ENCODE results near the gene IDH3A.

The IDH3A gene

GRCh38 chr15:78164010-78164409, 14.8 kb downstream of the IDH3A start:
- H3K4me3 ChIP-seq (ENCODE audit: low read length in 2 of 2), result no peak overlapping the region
- no peaks in the 10 kb centered on the region for H3K4me1 ChIP-seq (ENCODE audit: control insufficient read depth in 2 of 2, insufficient read depth in 2 of 2, low read length in 2 of 2)
- H3K27ac ChIP-seq (ENCODE audit: low read depth in 2 of 2, low read length in 2 of 2), result no peak overlapping the region
- peaks cover 66 to 68% of the 10 kb centered on the region in 2 donors for H3K36me3 ChIP-seq (ENCODE audit: control insufficient read depth in 2 of 2, insufficient read depth in 2 of 2, low read length in 2 of 2)
- H3K9me3 ChIP-seq (ENCODE audit: control insufficient read depth in 2 of 2, low read length in 2 of 2), result no peaks in the 10 kb centered on the region
- no peak overlapping the region for H3K9ac ChIP-seq (ENCODE audit: low read depth in 1 of 2, low read length in 2 of 2)
- H3K27me3 ChIP-seq (ENCODE audit: control insufficient read depth in 2 of 2, insufficient read depth in 2 of 2, low read length in 2 of 2), result no peaks in the 10 kb centered on the region

GRCh38 chr15:78167227-78167888, 18.2 kb downstream of the IDH3A start:
- Histone ChIP-seq H3K9ac (ENCODE audit: low read depth in 1 of 2, low read length in 2 of 2) (no peak overlapping the region), H3K9me3 (ENCODE audit: control insufficient read depth in 2 of 2, low read length in 2 of 2) (no peaks in the 10 kb centered on the region), H3K27me3 (ENCODE audit: control insufficient read depth in 2 of 2, insufficient read depth in 2 of 2, low read length in 2 of 2) (no peaks in the 10 kb centered on the region), H3K4me3 (ENCODE audit: low read length in 2 of 2) (no peak overlapping the region), H3K27ac (ENCODE audit: low read depth in 2 of 2, low read length in 2 of 2) (no peak overlapping the region), H3K36me3 (ENCODE audit: control insufficient read depth in 2 of 2, insufficient read depth in 2 of 2, low read length in 2 of 2) (peaks cover 68 to 76% of the 10 kb centered on the region in 2 donors), H3K4me1 (ENCODE audit: control insufficient read depth in 2 of 2, insufficient read depth in 2 of 2, low read length in 2 of 2) (no peaks in the 10 kb centered on the region)

DNA sequence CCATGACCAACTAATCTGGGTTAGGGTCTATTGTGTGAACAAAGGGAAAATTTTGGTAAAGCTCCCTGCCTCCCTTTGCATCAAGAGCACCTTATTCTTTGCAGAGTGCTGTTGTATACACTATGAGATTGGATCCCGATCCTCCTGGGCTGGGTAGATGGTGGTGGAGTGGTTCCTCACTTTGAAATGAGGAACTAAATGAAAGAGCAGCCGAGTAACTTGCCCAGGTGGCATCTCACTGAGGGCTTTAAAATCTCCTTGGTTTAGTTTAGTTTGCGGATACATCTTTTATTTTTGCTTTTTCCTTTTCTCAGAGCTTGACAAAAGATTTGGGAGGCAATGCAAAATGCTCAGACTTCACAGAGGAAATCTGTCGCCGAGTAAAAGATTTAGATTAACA, 19.4 kb downstream of the IDH3A start:
- Histone ChIP-seq H3K27ac (ENCODE audit: low read depth in 2 of 2, low read length in 2 of 2) (no peak overlapping the region), H3K36me3 (ENCODE audit: control insufficient read depth in 2 of 2, insufficient read depth in 2 of 2, low read length in 2 of 2) (peaks cover 64 to 75% of the 10 kb centered on the region in 2 donors), H3K4me3 (ENCODE audit: low read length in 2 of 2) (no peak overlapping the region), H3K9ac (ENCODE audit: low read depth in 1 of 2, low read length in 2 of 2) (no peak overlapping the region), H3K27me3 (ENCODE audit: control insufficient read depth in 2 of 2, insufficient read depth in 2 of 2, low read length in 2 of 2) (no peaks in the 10 kb centered on the region), H3K4me1 (ENCODE audit: control insufficient read depth in 2 of 2, insufficient read depth in 2 of 2, low read length in 2 of 2) (peaks cover 0 to 1% of the 10 kb centered on the region in 2 donors), H3K9me3 (ENCODE audit: control insufficient read depth in 2 of 2, low read length in 2 of 2) (no peaks in the 10 kb centered on the region)

DNA sequence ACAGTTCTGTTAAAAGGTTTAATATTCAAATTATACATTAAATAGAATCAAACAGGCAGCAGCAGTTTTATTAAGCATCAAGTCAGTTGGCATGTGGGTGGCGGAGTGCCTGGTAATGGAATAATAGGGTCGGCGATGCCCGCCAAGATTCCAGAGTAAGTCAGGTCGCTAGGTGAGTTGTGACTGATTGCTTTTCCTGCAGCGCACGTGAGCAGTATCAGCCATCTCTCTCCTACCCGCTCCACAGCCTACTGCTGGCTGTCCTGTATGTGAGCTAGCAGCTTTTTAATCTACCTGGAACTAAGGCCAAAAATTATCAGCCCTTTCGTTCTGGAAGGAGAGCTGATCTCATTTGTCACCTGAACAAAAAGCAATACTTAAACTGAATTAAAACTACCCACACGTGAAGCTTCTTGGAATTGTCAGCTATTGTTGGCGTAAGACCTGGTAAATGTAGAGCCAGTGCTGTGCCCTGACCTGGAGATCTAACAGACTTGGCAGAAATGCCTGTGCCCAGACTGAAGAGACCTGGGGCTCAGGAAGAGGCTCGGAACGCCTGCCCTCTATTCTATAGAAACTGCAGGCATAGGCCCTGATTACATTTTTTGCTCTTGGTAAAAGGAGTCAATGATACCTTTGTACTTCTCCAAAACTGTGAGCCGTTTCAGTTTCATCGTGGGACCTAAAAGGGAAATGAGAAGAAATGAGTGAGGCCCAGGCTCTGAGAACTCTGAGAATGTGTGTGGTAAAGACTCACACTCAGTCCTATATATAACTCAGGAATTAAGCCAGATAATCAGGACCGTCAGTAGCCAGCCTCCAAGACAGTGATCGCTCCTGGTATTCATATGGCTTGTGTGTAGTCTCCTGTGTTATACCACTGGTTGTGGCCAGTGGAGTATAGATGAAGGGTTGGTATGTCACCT, 21.9 kb downstream of the IDH3A start:
- H3K27me3 ChIP-seq (ENCODE audit: control insufficient read depth in 2 of 2, insufficient read depth in 2 of 2, low read length in 2 of 2), result no peaks in the 10 kb centered on the region
- peak overlapping the region in 1 of 2 donors; percentile 38 for H3K27ac ChIP-seq (ENCODE audit: low read depth in 2 of 2, low read length in 2 of 2)
- peaks cover 45 to 57% of the 10 kb centered on the region in 2 donors for H3K36me3 ChIP-seq (ENCODE audit: control insufficient read depth in 2 of 2, insufficient read depth in 2 of 2, low read length in 2 of 2)
- H3K4me3 ChIP-seq (ENCODE audit: low read length in 2 of 2), result no peak overlapping the region
- peaks cover 4 to 8% of the 10 kb centered on the region in 2 donors for H3K4me1 ChIP-seq (ENCODE audit: control insufficient read depth in 2 of 2, insufficient read depth in 2 of 2, low read length in 2 of 2)
- H3K9me3 ChIP-seq (ENCODE audit: control insufficient read depth in 2 of 2, low read length in 2 of 2), result no peaks in the 10 kb centered on the region
- peak overlapping the region in 1 of 2 donors; percentile 1 for H3K9ac ChIP-seq (ENCODE audit: low read depth in 1 of 2, low read length in 2 of 2)

DNA sequence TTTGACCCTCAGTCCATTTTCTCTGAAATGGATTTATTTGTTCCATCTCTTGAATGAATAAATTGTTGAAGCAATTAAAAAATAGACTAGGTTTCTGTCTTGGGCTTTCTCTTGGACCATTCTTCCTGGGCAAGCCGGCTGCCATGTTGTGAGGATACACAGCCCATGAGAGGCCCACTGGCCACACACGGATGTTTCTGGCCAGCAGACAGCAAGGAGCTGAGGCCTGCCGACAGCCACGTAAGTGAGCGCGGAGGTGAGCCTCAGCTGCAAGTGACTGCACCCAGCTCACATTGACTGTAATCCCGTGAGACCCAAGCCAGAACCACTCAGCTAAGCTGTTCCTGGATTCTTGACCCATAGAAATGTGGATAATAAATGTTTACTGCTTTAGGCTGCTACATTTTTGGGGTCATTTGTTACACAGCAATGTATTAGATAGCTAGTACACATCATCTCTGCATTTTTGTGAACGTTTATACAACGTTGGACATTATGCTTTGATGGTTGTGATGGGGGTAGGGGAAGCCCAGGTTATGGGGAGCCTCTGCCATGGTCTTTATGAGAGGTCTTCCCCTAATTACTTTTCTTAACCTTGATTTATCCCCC, 22.8 kb downstream of the IDH3A start:
- peaks cover 41 to 53% of the 10 kb centered on the region in 2 donors for H3K36me3 ChIP-seq (ENCODE audit: control insufficient read depth in 2 of 2, insufficient read depth in 2 of 2, low read length in 2 of 2)
- no peak overlapping the region for H3K4me3 ChIP-seq (ENCODE audit: low read length in 2 of 2)
- no peaks in the 10 kb centered on the region for H3K9me3 ChIP-seq (ENCODE audit: control insufficient read depth in 2 of 2, low read length in 2 of 2)
- H3K27me3 ChIP-seq (ENCODE audit: control insufficient read depth in 2 of 2, insufficient read depth in 2 of 2, low read length in 2 of 2), result no peaks in the 10 kb centered on the region
- H3K27ac ChIP-seq (ENCODE audit: low read depth in 2 of 2, low read length in 2 of 2), result peak overlapping the region in 1 of 2 donors; percentile 38
- no peak overlapping the region for H3K9ac ChIP-seq (ENCODE audit: low read depth in 1 of 2, low read length in 2 of 2)
- peaks cover 4 to 8% of the 10 kb centered on the region in 2 donors for H3K4me1 ChIP-seq (ENCODE audit: control insufficient read depth in 2 of 2, insufficient read depth in 2 of 2, low read length in 2 of 2)

DNA sequence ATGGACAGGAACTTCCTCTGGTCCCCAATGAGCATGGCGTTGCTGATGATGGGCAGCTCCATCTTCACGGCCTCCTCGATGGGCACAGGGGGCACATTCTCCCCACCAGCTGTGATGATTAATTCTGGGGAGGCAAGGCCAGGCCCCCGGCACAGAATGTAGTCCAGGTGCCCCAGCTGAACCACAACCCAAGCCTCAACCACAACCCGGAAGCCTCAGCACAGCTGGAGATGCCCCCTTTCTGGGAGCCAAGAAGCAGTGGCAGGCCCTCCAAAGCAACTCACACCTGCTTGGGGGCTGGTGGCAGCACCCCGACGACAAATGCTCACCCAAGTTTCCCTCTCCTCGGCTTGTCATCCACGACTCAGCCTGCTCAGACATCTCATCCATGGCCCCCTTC, 25.2 kb downstream of the IDH3A start:
- Histone ChIP-seq H3K4me1 (ENCODE audit: control insufficient read depth in 2 of 2, insufficient read depth in 2 of 2, low read length in 2 of 2) (peaks cover 4 to 8% of the 10 kb centered on the region in 2 donors), H3K36me3 (ENCODE audit: control insufficient read depth in 2 of 2, insufficient read depth in 2 of 2, low read length in 2 of 2) (peaks cover 29 to 33% of the 10 kb centered on the region in 2 donors)

DNA sequence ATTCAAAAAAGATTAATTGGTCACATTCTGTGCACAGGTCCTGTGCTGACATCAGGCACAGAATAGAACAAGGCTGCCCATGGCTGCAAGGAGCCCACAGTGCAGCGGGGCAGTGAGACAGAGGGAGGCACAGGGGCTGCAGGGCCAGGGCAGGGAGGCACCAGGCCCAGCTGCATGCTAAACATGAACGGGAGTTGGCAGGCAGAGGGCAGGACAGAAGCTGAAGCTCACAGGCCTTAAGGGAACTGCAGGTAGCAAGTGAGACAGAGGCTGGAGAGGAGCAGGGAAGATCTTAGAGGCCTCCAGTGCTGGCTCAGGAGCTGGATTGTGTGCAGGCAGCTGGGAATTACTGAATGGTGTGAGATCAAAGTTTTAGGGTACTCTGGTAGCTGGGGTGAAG, 26.2 kb downstream of the IDH3A start:
- Histone ChIP-seq H3K4me3 (ENCODE audit: low read length in 2 of 2) (no peak overlapping the region), H3K4me1 (ENCODE audit: control insufficient read depth in 2 of 2, insufficient read depth in 2 of 2, low read length in 2 of 2) (peaks cover 4 to 8% of the 10 kb centered on the region in 2 donors), H3K27me3 (ENCODE audit: control insufficient read depth in 2 of 2, insufficient read depth in 2 of 2, low read length in 2 of 2) (no peaks in the 10 kb centered on the region), H3K36me3 (ENCODE audit: control insufficient read depth in 2 of 2, insufficient read depth in 2 of 2, low read length in 2 of 2) (peaks cover 20 to 24% of the 10 kb centered on the region in 2 donors), H3K9me3 (ENCODE audit: control insufficient read depth in 2 of 2, low read length in 2 of 2) (no peaks in the 10 kb centered on the region), H3K9ac (ENCODE audit: low read depth in 1 of 2, low read length in 2 of 2) (no peak overlapping the region), H3K27ac (ENCODE audit: low read depth in 2 of 2, low read length in 2 of 2) (no peak overlapping the region)

More for the DNA sequence above, 25.2 kb downstream of the IDH3A start:
- Histone ChIP-seq H3K27ac (ENCODE audit: low read depth in 2 of 2, low read length in 2 of 2) (no peak overlapping the region), H3K9me3 (ENCODE audit: control insufficient read depth in 2 of 2, low read length in 2 of 2) (no peaks in the 10 kb centered on the region), H3K4me3 (ENCODE audit: low read length in 2 of 2) (no peak overlapping the region), H3K27me3 (ENCODE audit: control insufficient read depth in 2 of 2, insufficient read depth in 2 of 2, low read length in 2 of 2) (no peaks in the 10 kb centered on the region), H3K9ac (ENCODE audit: low read depth in 1 of 2, low read length in 2 of 2) (no peak overlapping the region)

GRCh38 chr15:78177447-78177873, 28.3 kb downstream of the IDH3A start:
- H3K27ac ChIP-seq (ENCODE audit: low read depth in 2 of 2, low read length in 2 of 2), result no peak overlapping the region
- no peak overlapping the region for H3K4me3 ChIP-seq (ENCODE audit: low read length in 2 of 2)
- peaks cover 3 to 4% of the 10 kb centered on the region in 2 donors for H3K36me3 ChIP-seq (ENCODE audit: control insufficient read depth in 2 of 2, insufficient read depth in 2 of 2, low read length in 2 of 2)
- peaks cover 4 to 8% of the 10 kb centered on the region in 2 donors for H3K4me1 ChIP-seq (ENCODE audit: control insufficient read depth in 2 of 2, insufficient read depth in 2 of 2, low read length in 2 of 2)
- H3K9ac ChIP-seq (ENCODE audit: low read depth in 1 of 2, low read length in 2 of 2), result no peak overlapping the region
- H3K27me3 ChIP-seq (ENCODE audit: control insufficient read depth in 2 of 2, insufficient read depth in 2 of 2, low read length in 2 of 2), result no peaks in the 10 kb centered on the region
- H3K9me3 ChIP-seq (ENCODE audit: control insufficient read depth in 2 of 2, low read length in 2 of 2), result no peaks in the 10 kb centered on the region

- no peaks in the 10 kb centered on the region for H3K36me3 ChIP-seq (ENCODE audit: control insufficient read depth in 2 of 2, insufficient read depth in 2 of 2, low read length in 2 of 2)
- H3K27ac ChIP-seq (ENCODE audit: low read depth in 2 of 2, low read length in 2 of 2), result no peak overlapping the region
- no peaks in the 10 kb centered on the region for H3K9me3 ChIP-seq (ENCODE audit: control insufficient read depth in 2 of 2, low read length in 2 of 2)
- H3K9ac ChIP-seq (ENCODE audit: low read depth in 1 of 2, low read length in 2 of 2), result no peak overlapping the region
- no peak overlapping the region for H3K4me3 ChIP-seq (ENCODE audit: low read length in 2 of 2)
- H3K4me1 ChIP-seq (ENCODE audit: control insufficient read depth in 2 of 2, insufficient read depth in 2 of 2, low read length in 2 of 2), result peaks cover 4 to 8% of the 10 kb centered on the region in 2 donors
- H3K27me3 ChIP-seq (ENCODE audit: control insufficient read depth in 2 of 2, insufficient read depth in 2 of 2, low read length in 2 of 2), result no peaks in the 10 kb centered on the region
Measured at GRCh38 chr15:78178064-78178463, 28.9 kb downstream of the IDH3A start.

All from mucosa of rectum (tissue), 2 donors.